Epidermal melanocyte (primary cell): ENCODE results near the gene SEZ6L.

Experiments
- DNase-seq: peaks from one replicate; pipeline ENCODE4 v3.0.0; 2011; ENCODE audit warnings: low spot score; ENCODE audit not compliant: insufficient read length

The SEZ6L gene

GRCh38 chr22:26169315-26170111, at the start of gene SEZ6L:
Gene SEZ6L, plus strand, starts transcription at chr22:26169462. Its CDS starts 208 bp downstream, at chr22:26169670.
- DNase-seq: no peak

- DNase-seq: no peak
Observed at GRCh38 chr22:26122920-26123468, 46.3 kb upstream of the SEZ6L start.

GRCh38 chr22:26124991-26125725, 44.1 kb upstream of the SEZ6L start:
- DNase-seq: no peak

- DNase-seq: no peak
Observed at GRCh38 chr22:26127126-26127525, 42.1 kb upstream of the SEZ6L start.

- DNase-seq: no peak
Observed at GRCh38 chr22:26127556-26127955, 41.7 kb upstream of the SEZ6L start.

GRCh38 chr22:26131589-26132154, 37.6 kb upstream of the SEZ6L start:
- DNase-seq: no peak

- no peak for DNase-seq
Observed at GRCh38 chr22:26134654-26135330, 34.5 kb upstream of the SEZ6L start.

- no peak for DNase-seq
Observed at GRCh38 chr22:26135806-26136205, 33.5 kb upstream of the SEZ6L start.

GRCh38 chr22:26139310-26139709, 30.0 kb upstream of the SEZ6L start:
- no peak for DNase-seq

GRCh38 chr22:26141831-26142230, 27.4 kb upstream of the SEZ6L start:
- DNase-seq: no peak

- no peak for DNase-seq
Observed at GRCh38 chr22:26143806-26144325, 25.4 kb upstream of the SEZ6L start.

- DNase-seq: no peak
Observed at GRCh38 chr22:26159886-26160285, 9.4 kb upstream of the SEZ6L start.

GRCh38 chr22:26161746-26162145, 7.5 kb upstream of the SEZ6L start:
- DNase-seq: no peak

GRCh38 chr22:26162926-26163325, 6.3 kb upstream of the SEZ6L start:
- DNase-seq: no peak

- DNase-seq: no peak
Observed at GRCh38 chr22:26164174-26164573, 5.1 kb upstream of the SEZ6L start.

- DNase-seq: no peak
Observed at GRCh38 chr22:26168330-26168851, 871 bp upstream of the SEZ6L start.

- DNase-seq: no peak
Observed at GRCh38 chr22:26168939-26169314, 335 bp upstream of the SEZ6L start.

GRCh38 chr22:26170112-26170492, 840 bp downstream of the SEZ6L start:
- DNase-seq: no peak

- no peak for DNase-seq
Observed at GRCh38 chr22:26170795-26171580, 1.7 kb downstream of the SEZ6L start.

- DNase-seq: no peak
Observed at GRCh38 chr22:26172389-26172990, 3.2 kb downstream of the SEZ6L start.
